Measurements from ENCODE around the gene SNX7.

SNX7 gene

GRCh38 chr1:98702976-98703375 is 41.5 kb downstream of the SNX7 start:
- H3K79me2 ChIP-seq (ENCODE audit: low read length), result no peaks in the 10 kb centered on the region
- H3K36me3 ChIP-seq (replicated peaks; ENCODE audit: low read depth, low read length), result no peaks in the 10 kb centered on the region
- H3K4me3 ChIP-seq (ENCODE audit: low read length), result no peak overlapping the region
- no peaks in the 10 kb centered on the region for H3K9me3 ChIP-seq (ENCODE audit: insufficient read depth, low read length)
- TF ChIP-seq CTCF (IDR thresholded peaks at IDR 0.05; ENCODE audit: low read depth, low read length), result no peak
- TF ChIP-seq EZH2phosphoT487 (IDR thresholded peaks at IDR 0.05; ENCODE audit: low read depth), result no peak
- no peak overlapping the region for H3K27ac ChIP-seq (ENCODE audit: low read length)
- H3K4me2 ChIP-seq (ENCODE audit: low read length), result no peak overlapping the region
- no peaks in the 10 kb centered on the region for H3K27me3 ChIP-seq (ENCODE audit: low read depth, low read length)
- H3K9ac ChIP-seq (ENCODE audit: low read length), result no peak overlapping the region
- H3K4me1 ChIP-seq (ENCODE audit: low read length), result peaks cover 5% of the 10 kb centered on the region
- no peak overlapping the region for H2AFZ ChIP-seq (ENCODE audit: low read depth, low read length)
- H4K20me1 ChIP-seq (ENCODE audit: insufficient read depth, low read length), result no peaks in the 10 kb centered on the region

- Histone ChIP-seq H3K79me2 (ENCODE audit: low read length) (no peaks in the 10 kb centered on the region), H4K20me1 (ENCODE audit: insufficient read depth, low read length) (no peaks in the 10 kb centered on the region), H3K27me3 (ENCODE audit: low read depth, low read length) (no peaks in the 10 kb centered on the region), H3K4me3 (ENCODE audit: low read length) (no peak overlapping the region), H3K36me3 (replicated peaks; ENCODE audit: low read depth, low read length) (no peaks in the 10 kb centered on the region), H3K27ac (ENCODE audit: low read length) (no peak overlapping the region), H3K4me2 (ENCODE audit: low read length) (no peak overlapping the region), H3K4me1 (ENCODE audit: low read length) (no peaks in the 10 kb centered on the region), H3K9ac (ENCODE audit: low read length) (no peak overlapping the region), H3K9me3 (ENCODE audit: insufficient read depth, low read length) (no peaks in the 10 kb centered on the region), H2AFZ (ENCODE audit: low read depth, low read length) (no peak overlapping the region)
- TF ChIP-seq CTCF (IDR thresholded peaks at IDR 0.05; ENCODE audit: low read depth, low read length) (no peak), EZH2phosphoT487 (IDR thresholded peaks at IDR 0.05; ENCODE audit: low read depth) (no peak)
Measured at GRCh38 chr1:98704474-98704873, 43.0 kb downstream of the SNX7 start.

GRCh38 chr1:98704971-98705370 is 43.5 kb downstream of the SNX7 start:
- H3K4me1 ChIP-seq (ENCODE audit: low read length), result no peaks in the 10 kb centered on the region
- no peak overlapping the region for H3K9ac ChIP-seq (ENCODE audit: low read length)
- H3K27ac ChIP-seq (ENCODE audit: low read length), result no peak overlapping the region
- TF ChIP-seq CTCF (IDR thresholded peaks at IDR 0.05; ENCODE audit: low read depth, low read length), result no peak
- TF ChIP-seq EZH2phosphoT487 (IDR thresholded peaks at IDR 0.05; ENCODE audit: low read depth), result no peak
- H3K9me3 ChIP-seq (ENCODE audit: insufficient read depth, low read length), result no peaks in the 10 kb centered on the region
- no peak overlapping the region for H3K4me2 ChIP-seq (ENCODE audit: low read length)
- H3K4me3 ChIP-seq (ENCODE audit: low read length), result no peak overlapping the region
- H2AFZ ChIP-seq (ENCODE audit: low read depth, low read length), result no peak overlapping the region
- H3K36me3 ChIP-seq (replicated peaks; ENCODE audit: low read depth, low read length), result no peaks in the 10 kb centered on the region
- H4K20me1 ChIP-seq (ENCODE audit: insufficient read depth, low read length), result no peaks in the 10 kb centered on the region
- no peaks in the 10 kb centered on the region for H3K79me2 ChIP-seq (ENCODE audit: low read length)
- no peaks in the 10 kb centered on the region for H3K27me3 ChIP-seq (ENCODE audit: low read depth, low read length)

- Histone ChIP-seq H3K36me3 (replicated peaks; ENCODE audit: low read depth, low read length) (no peaks in the 10 kb centered on the region), H3K4me1 (ENCODE audit: low read length) (no peaks in the 10 kb centered on the region), H3K4me2 (ENCODE audit: low read length) (no peak overlapping the region), H3K9ac (ENCODE audit: low read length) (no peak overlapping the region), H3K9me3 (ENCODE audit: insufficient read depth, low read length) (no peaks in the 10 kb centered on the region), H3K27me3 (ENCODE audit: low read depth, low read length) (no peaks in the 10 kb centered on the region), H3K79me2 (ENCODE audit: low read length) (no peaks in the 10 kb centered on the region), H2AFZ (ENCODE audit: low read depth, low read length) (no peak overlapping the region), H3K27ac (ENCODE audit: low read length) (no peak overlapping the region), H4K20me1 (ENCODE audit: insufficient read depth, low read length) (no peaks in the 10 kb centered on the region), H3K4me3 (ENCODE audit: low read length) (no peak overlapping the region)
- TF ChIP-seq CTCF (IDR thresholded peaks at IDR 0.05; ENCODE audit: low read depth, low read length) (no peak), EZH2phosphoT487 (IDR thresholded peaks at IDR 0.05; ENCODE audit: low read depth) (no peak)
Measured at GRCh38 chr1:98705591-98705990, 44.1 kb downstream of the SNX7 start.

Data from OCI-LY3 (cell line).